GM12878 (cell line): ENCODE measurements around the gene POLR2L. TPM values are rescaled to one million over a fixed set of nuclear protein-coding genes. Genes with fewer than 3 reads are reported as not detected.

Experiments used
- ATAC-seq: fragments of 200-7000 bp; cut with Tn5 transposase; 3 replicates; pipeline ENCODE4 v1.9.1; 2020; ENCODE audit warnings: mild to moderate bottlenecking, moderate library complexity
- BruUV-seq: library from RNA; stranded (reverse); fragments of 400-500 nt; replicated peaks from 2 replicates; lab custom pipeline; 2021; lab: Mats Ljungman, UMichigan
- CTCF ChIA-PET: fragments of 300-600 bp; sonication (Branson Sonifier 250); formaldehyde crosslinking; extraction: SDS; loops from one replicate; lab custom pipeline; 2021; ENCODE audit warnings: inconsistent platforms; lab: Yijun Ruan, JAX
- POLR2A ChIA-PET: fragments of 350-600 bp; formaldehyde crosslinking; extraction: SDS; loops from one replicate; lab custom pipeline; 2021; ENCODE audit warnings: inconsistent platforms; lab: Charles Lee
- RAD21 ChIA-PET: fragments of 300-600 bp; sonication (Branson Sonifier 250); formaldehyde crosslinking; loops from one replicate; lab custom pipeline; 2023; ENCODE audit warnings: antibody characterized with exemption; ENCODE audit not compliant: unreplicated experiment; lab: Charles Lee
- SMC1A ChIA-PET: fragments of 300-600 bp; sonication (Branson Sonifier 250); formaldehyde crosslinking; loops from one replicate; lab custom pipeline; 2023; ENCODE audit not compliant: unreplicated experiment, uncharacterized antibody; lab: Charles Lee
- DNase-seq: peaks from one replicate; pipeline ENCODE4 v3.0.0-alpha.2; 2011; ENCODE audit warnings: low read depth, low spot score
- FAIRE-seq: peaks from 3 replicates; lab custom pipeline; 2011; peaks lifted over from hg19 to GRCh38; lab: Jason Lieb, UNC
- H2AFZ ChIP-seq: 2 replicates; pipeline ENCODE4 v1.6.0; 2011; ENCODE audit warnings: low read depth, low read length, control low read depth; ENCODE audit not compliant: control insufficient read depth
- H3K27ac ChIP-seq: 2 replicates; pipeline ENCODE4 v1.5.1; 2011; ENCODE audit warnings: control low read depth; ENCODE audit not compliant: control insufficient read depth, insufficient read depth
- H3K27me3 ChIP-seq, 2 experiments: replicated peaks in 1 of 2; 2 replicates each; pipeline versions ENCODE4 v1.6.0 to v1.6.1; 2011; ENCODE audit warnings: low read length in 1 of 2; ENCODE audit not compliant: control insufficient read depth in 2 of 2, insufficient read depth in 2 of 2
- H3K36me3 ChIP-seq, 2 experiments: 2 replicates each; pipeline ENCODE4 v1.5.1; 2011; ENCODE audit warnings: low read length in 1 of 2; ENCODE audit not compliant: control insufficient read depth in 2 of 2, insufficient read depth in 2 of 2
- H3K4me1 ChIP-seq: 2 replicates; pipeline ENCODE4 v1.6.1; 2011; ENCODE audit warnings: mild to moderate bottlenecking, low read length, moderate library complexity, mixed read lengths; ENCODE audit not compliant: control insufficient read depth, insufficient read depth
- H3K4me2 ChIP-seq: 2 replicates; pipeline ENCODE4 v1.6.0; 2011; ENCODE audit warnings: control low read depth; ENCODE audit not compliant: control insufficient read depth, insufficient read depth
- H3K4me3 ChIP-seq: fragments of 200-600 bp; sonication (generic); 2 replicates; pipeline ENCODE4 v1.5.1; 2016
- H3K79me2 ChIP-seq: 2 replicates; pipeline ENCODE4 v1.6.0; 2011; ENCODE audit warnings: low read length; ENCODE audit not compliant: control insufficient read depth, insufficient read depth
- H3K9ac ChIP-seq: 2 replicates; pipeline ENCODE4 v1.8.0; 2011; ENCODE audit warnings: low read length, control low read depth, mixed read lengths; ENCODE audit not compliant: control insufficient read depth, insufficient read depth
- H3K9me3 ChIP-seq: replicated peaks from 3 replicates; pipeline ENCODE4 v1.5.1; 2011; ENCODE audit warnings: mild to moderate bottlenecking, low read length; ENCODE audit not compliant: control insufficient read depth, insufficient read depth
- H4K20me1 ChIP-seq: 2 replicates; pipeline ENCODE4 v1.6.0; 2011; ENCODE audit not compliant: control insufficient read depth, insufficient read depth
- POLR2A ChIP-seq: IDR thresholded peaks from 2 replicates; pipeline ENCODE4 v1.6.1; 2011; ENCODE audit warnings: low read depth, mild to moderate bottlenecking, low read length
- WGBS: methylation state at CpG from one replicate; pipeline ENCODE4 v1.1.6; 2016; ENCODE audit warnings: low lambda C conversion rate; ENCODE audit not compliant: insufficient replicate concordance, insufficient coverage; ENCODE audit errors: missing lambda C conversion rate; 5-methylcytosine and 5-hydroxymethylcytosine counted together
- in situ Hi-C: fragments of 300-500 bp; cut with MboI; formaldehyde crosslinking; loops from 9 replicates; pipeline ENCODE4 v1.14.3; 2018; ENCODE audit warnings: mixed read lengths
- intact Hi-C: fragments of 100-400 bp; cut with micrococcal nuclease; formaldehyde crosslinking; loops from one replicate; pipeline ENCODE4 v1.14.2; 2022; ENCODE audit not compliant: unreplicated experiment
- polyA plus RNA-seq, 11 experiments: library from polyadenylated mRNA; depleted of rRNA in 4 of 11; unstranded in 6 of 11; stranded (reverse) in 5 of 11; fragments of >200 nt; fragmentation: Nextera tagmentation in 4 of 11; fragmentation: Illumina TruSeq in 1 of 11; extraction: Ambion mirVana in 4 of 11; extraction: Trizol in 1 of 11; gene quantifications; 1 replicate in 1 of 11; 2 replicates in 10 of 11; pipeline versions ENCODE4 v1.2.1 to v1.2.3, GENCODE V29; 2011 to 2016; ENCODE audit warnings: inconsistent platforms in 2 of 11, missing spikeins in 2 of 11, low read depth in 1 of 11
- total RNA-seq, 4 experiments: library from RNA; depleted of rRNA in 3 of 4; stranded (reverse); fragments of >200 nt in 3 of 4; fragmentation: Illumina TruSeq in 1 of 4; extraction: Trizol in 1 of 4; gene quantifications; 2 replicates each; pipeline versions ENCODE4 v1.2.1 to v1.2.3, GENCODE V29; 2013 to 2021
- TF ChIP-seq, protein P1 (sequence below): fragments of 450-650 bp; formaldehyde crosslinking; IDR thresholded peaks from 2 replicates; pipeline ENCODE4 v1.4.0; 2020; ENCODE audit warnings: mild to moderate bottlenecking, moderate library complexity

Gene POLR2L
- total and polyA plus RNA-seq, 10 of the 15 experiments (the other 5 are each of a cell fraction or from before 2014, with no cell fraction given) = 23.1 to 497 (median 125) TPM

DNA sequence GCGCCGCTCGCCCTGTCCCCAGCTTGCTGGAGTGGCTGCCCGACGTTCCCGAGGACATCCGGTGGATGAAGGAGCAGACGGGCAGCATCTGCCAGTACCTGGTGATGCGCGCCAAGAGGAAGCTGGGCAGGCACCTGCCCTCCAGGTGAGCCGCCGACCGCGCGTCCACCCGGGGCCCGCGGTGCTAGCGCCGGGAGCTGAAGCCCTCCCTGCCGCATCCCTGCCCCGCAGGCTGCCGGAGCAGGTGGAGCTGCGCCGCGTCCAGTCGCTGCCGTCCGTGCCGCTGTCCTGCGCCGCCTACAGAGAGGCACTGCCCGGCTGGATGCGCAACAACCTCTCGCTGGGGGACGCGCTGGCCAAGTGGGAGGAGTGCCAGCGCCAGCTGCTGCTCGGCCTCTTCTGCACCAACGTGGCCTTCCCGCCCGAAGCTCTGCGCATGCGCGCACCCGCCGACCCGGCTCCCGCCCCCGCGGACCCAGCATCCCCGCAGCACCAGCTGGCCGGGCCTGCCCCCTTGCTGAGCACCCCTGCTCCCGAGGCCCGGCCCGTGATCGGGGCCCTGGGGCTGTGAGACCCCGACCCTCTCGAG, 17.9 kb downstream of the POLR2L start:
- ChIA-PET POLR2A (interaction anchor here (1.4 kb wide), 1 partner anchor 10 kb away, joined by 4 read pairs; no protein-coding TSS in a partner anchor), SMC1A (no interaction called here), RAD21 (no interaction called here), CTCF (no interaction called here)
- Histone ChIP-seq H3K4me2 (no peak overlapping the region), H3K9ac (no peak overlapping the region), H3K27me3 (no peaks in the 10 kb centered on the region), H2AFZ (no peak overlapping the region), H3K36me3 (no peaks in the 10 kb centered on the region; a peak in 2 of 4 replicates), H3K4me3 (no peak overlapping the region), H3K4me1 (peaks cover 20% of the 10 kb centered on the region), H3K9me3 (no peaks in the 10 kb centered on the region), H3K27ac (no peak overlapping the region), H3K79me2 (peaks cover 5% of the 10 kb centered on the region), H4K20me1 (no peaks in the 10 kb centered on the region; the same call in 1 of the 2 replicates)
- WGBS = 97% methylated on average over 33 of the region's 59 CpGs
- no TSS peak for BruUV-seq
- no peak for DNase-seq
- in situ Hi-C loops = loop anchor here (25.0 kb wide), 1 partner anchor 1563 kb away; the partner anchor contains the start of gene CD81
- TF ChIP-seq, protein P1, sequence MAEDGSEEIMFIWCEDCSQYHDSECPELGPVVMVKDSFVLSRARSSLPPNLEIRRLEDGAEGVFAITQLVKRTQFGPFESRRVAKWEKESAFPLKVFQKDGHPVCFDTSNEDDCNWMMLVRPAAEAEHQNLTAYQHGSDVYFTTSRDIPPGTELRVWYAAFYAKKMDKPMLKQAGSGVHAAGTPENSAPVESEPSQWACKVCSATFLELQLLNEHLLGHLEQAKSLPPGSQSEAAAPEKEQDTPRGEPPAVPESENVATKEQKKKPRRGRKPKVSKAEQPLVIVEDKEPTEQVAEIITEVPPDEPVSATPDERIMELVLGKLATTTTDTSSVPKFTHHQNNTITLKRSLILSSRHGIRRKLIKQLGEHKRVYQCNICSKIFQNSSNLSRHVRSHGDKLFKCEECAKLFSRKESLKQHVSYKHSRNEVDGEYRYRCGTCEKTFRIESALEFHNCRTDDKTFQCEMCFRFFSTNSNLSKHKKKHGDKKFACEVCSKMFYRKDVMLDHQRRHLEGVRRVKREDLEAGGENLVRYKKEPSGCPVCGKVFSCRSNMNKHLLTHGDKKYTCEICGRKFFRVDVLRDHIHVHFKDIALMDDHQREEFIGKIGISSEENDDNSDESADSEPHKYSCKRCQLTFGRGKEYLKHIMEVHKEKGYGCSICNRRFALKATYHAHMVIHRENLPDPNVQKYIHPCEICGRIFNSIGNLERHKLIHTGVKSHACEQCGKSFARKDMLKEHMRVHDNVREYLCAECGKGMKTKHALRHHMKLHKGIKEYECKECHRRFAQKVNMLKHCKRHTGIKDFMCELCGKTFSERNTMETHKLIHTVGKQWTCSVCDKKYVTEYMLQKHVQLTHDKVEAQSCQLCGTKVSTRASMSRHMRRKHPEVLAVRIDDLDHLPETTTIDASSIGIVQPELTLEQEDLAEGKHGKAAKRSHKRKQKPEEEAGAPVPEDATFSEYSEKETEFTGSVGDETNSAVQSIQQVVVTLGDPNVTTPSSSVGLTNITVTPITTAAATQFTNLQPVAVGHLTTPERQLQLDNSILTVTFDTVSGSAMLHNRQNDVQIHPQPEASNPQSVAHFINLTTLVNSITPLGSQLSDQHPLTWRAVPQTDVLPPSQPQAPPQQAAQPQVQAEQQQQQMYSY (CRISPR knock-in tag) = no peak
- 0 out of 2 replicates have a peak, but pooled peaks have one; percentile 34 for TF ChIP-seq POLR2A
- no peak for FAIRE-seq
- no peak for ATAC-seq
- intact Hi-C loops = no loop called here
